Activated T-cell treated with anti-CD3 and anti-CD28 coated beads, Interleukin-2, amount 50 U/mL, for 24 hours (primary cell): ENCODE measurements around the gene C19orf67.
"Not testable (repeated sequence)": the region's sequence is repeated elsewhere in the genome, so short reads cannot be mapped to it uniquely, and the experiment has no call there.

ENCODE experiments used
- DNase-seq: peaks from one replicate; pipeline ENCODE4 v3.0.0-alpha.2; 2020
- H3K27ac Mint-ChIP-seq: 2 replicates; pipeline ENCODE4 v1.8.0; 2020; ENCODE audit warnings: mild to moderate bottlenecking, mixed read lengths
- H3K27me3 Mint-ChIP-seq: 2 replicates; pipeline ENCODE4 v1.8.0; 2020; ENCODE audit warnings: mixed read lengths
- H3K36me3 Mint-ChIP-seq: 2 replicates; pipeline ENCODE4 v1.8.0; 2020; ENCODE audit warnings: low read depth, mixed read lengths
- H3K4me1 Mint-ChIP-seq: 2 replicates; pipeline ENCODE4 v1.8.0; 2020; ENCODE audit warnings: low read depth, mixed read lengths
- H3K4me3 Mint-ChIP-seq: 2 replicates; pipeline ENCODE4 v1.8.0; 2020; ENCODE audit warnings: mild to moderate bottlenecking, moderate library complexity, mixed read lengths
- H3K9me3 Mint-ChIP-seq: 2 replicates; pipeline ENCODE4 v1.8.0; 2020; ENCODE audit warnings: mixed read lengths

The C19orf67 gene

DNA sequence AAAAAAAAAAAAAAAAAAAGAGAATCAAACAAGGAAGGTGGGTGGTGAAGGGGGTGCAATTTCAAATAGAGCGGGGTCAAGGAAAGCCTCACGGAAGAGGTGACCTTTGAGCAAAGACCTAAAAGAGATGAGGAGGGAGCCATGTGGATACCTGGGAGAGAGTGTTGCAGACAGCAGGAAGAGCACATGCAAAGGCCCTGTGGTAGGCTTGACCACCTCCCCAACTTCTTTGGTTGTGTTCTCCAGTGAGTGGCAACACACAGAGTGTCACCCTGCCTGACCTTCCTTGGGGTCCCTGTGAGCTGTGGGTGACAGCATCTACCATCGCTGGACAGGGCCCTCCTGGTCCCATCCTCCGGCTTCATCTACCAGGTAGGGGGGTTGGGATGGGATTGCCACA is 35.1 kb downstream of the C19orf67 start:
- Mint-ChIP-seq H3K4me3 (no peak overlapping the region), H3K4me1 (peaks cover 12% of the 10 kb centered on the region), H3K36me3 (peaks cover 74% of the 10 kb centered on the region)

GRCh38 chr19:14048443-14049153 is 37.0 kb downstream of the C19orf67 start:
- no peaks in the 10 kb centered on the region for H3K9me3 Mint-ChIP-seq
- no peaks in the 10 kb centered on the region for H3K27me3 Mint-ChIP-seq
- H3K27ac Mint-ChIP-seq, result peak overlapping the region; percentile 52
- H3K4me3 Mint-ChIP-seq, result no peak overlapping the region
- peak; percentile 87 for DNase-seq
- H3K36me3 Mint-ChIP-seq, result peaks cover 89% of the 10 kb centered on the region
- peaks cover 12% of the 10 kb centered on the region for H3K4me1 Mint-ChIP-seq

More for the DNA sequence above, 35.1 kb downstream of the C19orf67 start:
- Mint-ChIP-seq H3K27ac (no peak overlapping the region), H3K9me3 (no peaks in the 10 kb centered on the region), H3K27me3 (no peaks in the 10 kb centered on the region)
- DNase-seq, result no peak

GRCh38 chr19:14047866-14048265 is 37.7 kb downstream of the C19orf67 start:
- peaks cover 12% of the 10 kb centered on the region for H3K4me1 Mint-ChIP-seq
- H3K9me3 Mint-ChIP-seq, DNase-seq, H3K27me3 Mint-ChIP-seq, H3K4me3 Mint-ChIP-seq, H3K27ac Mint-ChIP-seq: not testable (repeated sequence)
- peaks cover 87% of the 10 kb centered on the region for H3K36me3 Mint-ChIP-seq

- DNase-seq, H3K9me3 Mint-ChIP-seq, H3K27me3 Mint-ChIP-seq, H3K4me3 Mint-ChIP-seq: not testable (repeated sequence)
- Mint-ChIP-seq H3K36me3 (peaks cover 83% of the 10 kb centered on the region), H3K4me1 (peaks cover 11% of the 10 kb centered on the region), H3K27ac (peak overlapping the region; percentile 77)
Observed at GRCh38 chr19:14042659-14043608, 42.6 kb downstream of the C19orf67 start.

GRCh38 chr19:14039181-14039580 is 46.4 kb downstream of the C19orf67 start:
- Mint-ChIP-seq H3K4me3 (no peak overlapping the region), H3K27ac (no peak overlapping the region), H3K4me1 (peaks cover 8% of the 10 kb centered on the region), H3K36me3 (peaks cover 76% of the 10 kb centered on the region), H3K27me3 (no peaks in the 10 kb centered on the region), H3K9me3 (no peaks in the 10 kb centered on the region)
- DNase-seq, result no peak

DNA sequence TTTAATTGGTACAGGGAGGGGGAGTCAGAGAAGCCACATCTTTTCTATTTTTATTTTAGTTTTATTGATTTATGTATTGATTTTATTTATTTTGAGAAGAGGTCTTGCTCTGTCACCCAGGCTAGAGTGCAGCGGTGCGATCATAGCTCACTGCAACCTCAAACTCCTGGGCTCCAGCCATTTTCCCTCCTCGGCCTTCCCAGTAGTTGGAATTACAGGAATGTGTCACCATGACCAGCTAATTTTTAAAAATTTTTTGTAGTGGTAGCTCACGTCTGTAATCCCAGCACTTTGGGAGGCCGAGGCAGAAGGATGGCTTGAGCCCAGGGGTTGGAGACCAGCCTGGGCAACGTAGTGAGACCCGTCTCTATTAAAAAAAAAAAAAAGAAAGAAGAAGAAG is 49.9 kb downstream of the C19orf67 start:
- DNase-seq, result no peak
- no peaks in the 10 kb centered on the region for H3K27me3 Mint-ChIP-seq
- H3K9me3 Mint-ChIP-seq, result no peaks in the 10 kb centered on the region
- no peak overlapping the region for H3K27ac Mint-ChIP-seq
- no peak overlapping the region for H3K4me3 Mint-ChIP-seq
- H3K4me1 Mint-ChIP-seq, result peaks cover 20% of the 10 kb centered on the region
- peaks cover 70% of the 10 kb centered on the region for H3K36me3 Mint-ChIP-seq

DNA sequence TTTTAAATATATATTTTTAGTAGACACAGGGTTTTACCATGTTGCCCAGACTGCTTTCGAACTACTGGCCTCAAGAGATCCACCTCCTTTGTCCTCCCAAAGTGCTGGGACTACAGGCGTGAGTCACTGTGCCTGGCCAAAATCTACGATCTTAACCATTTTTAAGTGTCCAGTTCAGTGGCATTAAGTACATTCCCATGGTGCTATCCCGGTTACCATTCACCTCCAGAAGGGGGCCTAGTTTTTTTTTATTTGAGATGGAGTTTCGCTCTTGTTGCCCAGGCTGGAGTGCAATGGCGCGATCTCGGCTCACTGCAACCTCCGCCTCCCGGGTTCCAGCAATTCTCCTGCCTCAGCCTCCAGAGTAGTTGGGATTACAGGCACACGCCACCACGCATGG is 50.4 kb downstream of the C19orf67 start:
- not testable (repeated sequence) for H3K4me3 Mint-ChIP-seq, H3K9me3 Mint-ChIP-seq, H3K27me3 Mint-ChIP-seq, DNase-seq
- Mint-ChIP-seq H3K4me1 (peaks cover 20% of the 10 kb centered on the region), H3K36me3 (peaks cover 65% of the 10 kb centered on the region), H3K27ac (peak overlapping the region; percentile 29)

DNA sequence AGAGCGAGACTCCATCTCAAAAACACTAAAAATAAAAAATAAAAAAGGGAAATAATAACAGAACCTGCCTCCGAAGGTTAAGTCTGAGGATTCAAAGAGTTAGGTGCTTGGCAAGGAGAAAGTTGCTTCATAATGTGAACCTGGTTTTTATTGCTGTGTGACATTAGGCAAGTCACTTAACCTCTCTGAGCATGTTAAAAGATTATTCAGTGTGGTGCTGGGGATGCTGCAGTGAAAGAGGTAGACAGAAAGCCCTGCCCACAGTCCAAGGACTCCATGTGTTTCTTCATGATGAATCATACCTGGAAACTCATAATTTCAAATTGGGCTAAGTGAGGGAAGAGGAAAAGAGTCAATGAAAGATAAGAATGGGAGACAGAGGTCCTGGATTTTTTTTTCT is 51.6 kb downstream of the C19orf67 start:
- Mint-ChIP-seq H3K4me3 (peak overlapping the region; percentile 38), H3K36me3 (peaks cover 53% of the 10 kb centered on the region), H3K4me1 (peaks cover 20% of the 10 kb centered on the region), H3K27ac (peak overlapping the region; percentile 73), H3K27me3 (no peaks in the 10 kb centered on the region), H3K9me3 (no peaks in the 10 kb centered on the region)
- no peak for DNase-seq

DNA sequence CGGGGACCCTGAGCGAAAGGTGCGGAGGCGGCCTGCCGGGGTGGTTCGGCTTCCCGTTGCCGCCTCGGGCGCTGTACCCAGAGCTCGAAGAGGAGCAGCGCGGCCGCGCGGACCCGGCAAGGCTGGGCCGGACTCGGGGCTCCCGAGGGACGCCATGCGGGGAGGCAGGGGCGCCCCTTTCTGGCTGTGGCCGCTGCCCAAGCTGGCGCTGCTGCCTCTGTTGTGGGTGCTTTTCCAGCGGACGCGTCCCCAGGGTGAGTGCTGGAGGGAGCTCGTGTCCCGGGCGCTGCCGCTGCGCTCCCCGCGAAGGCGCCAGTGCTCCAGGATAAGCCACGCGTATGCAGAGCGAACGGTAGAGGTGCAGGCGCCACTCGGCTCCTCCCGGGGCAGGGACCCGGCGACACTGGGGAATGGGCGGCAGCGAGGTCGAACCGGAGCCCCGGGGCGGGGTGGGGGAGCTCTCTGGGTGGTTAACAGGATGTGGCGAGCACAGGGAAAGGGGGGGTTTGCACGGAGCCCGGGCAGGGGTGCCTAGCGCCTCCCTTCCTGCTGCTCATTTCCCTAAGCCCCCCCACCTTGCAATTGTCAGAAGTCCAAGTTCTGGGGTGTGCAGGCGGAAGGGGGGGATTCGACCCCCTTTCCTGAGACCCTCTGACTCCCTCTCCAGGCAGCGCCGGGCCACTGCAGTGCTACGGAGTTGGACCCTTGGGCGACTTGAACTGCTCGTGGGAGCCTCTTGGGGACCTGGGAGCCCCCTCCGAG is 53.7 kb downstream of the C19orf67 start, which contains the start of gene IL27RA:
Gene IL27RA (plus strand): TSS at position 44 of the 762 bp plus-strand sequence. CDS start 111 bp downstream, at position 155.
- Mint-ChIP-seq H3K4me1 (peaks cover 20% of the 10 kb centered on the region), H3K4me3 (peak within 1 kb of the TSS; percentile 93), H3K36me3 (peaks cover 33% of the 10 kb centered on the region), H3K27me3 (no peaks in the 10 kb centered on the region), H3K9me3 (no peaks in the 10 kb centered on the region), H3K27ac (peak within 1 kb of the TSS; percentile 94)
- peak; percentile 86 for DNase-seq
